Measurements from ENCODE around the gene HSD11B1.

HSD11B1 gene

DNA sequence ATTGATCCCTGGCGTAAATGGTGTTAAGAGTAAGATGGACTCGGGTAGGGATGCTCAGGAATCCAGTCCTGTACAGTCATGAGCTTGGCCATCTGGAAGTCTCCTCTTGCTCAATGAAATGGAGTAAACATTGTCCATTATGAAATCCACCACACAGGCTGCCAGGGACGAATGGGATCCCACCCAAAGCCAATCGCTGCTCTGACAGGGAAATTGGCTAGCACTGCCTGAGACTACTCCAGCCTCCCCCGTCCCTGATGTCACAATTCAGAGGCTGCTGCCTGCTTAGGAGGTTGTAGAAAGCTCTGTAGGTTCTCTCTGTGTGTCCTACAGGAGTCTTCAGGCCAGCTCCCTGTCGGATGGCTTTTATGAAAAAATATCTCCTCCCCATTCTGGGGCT, at the start of gene HSD11B1:
TSS of gene HSD11B1 (plus strand) at position 263 of the 400 bp plus-strand sequence. CDS start at position 360, 97 bp downstream.
- no peak for DNase-seq (ENCODE audit: low read depth in 1 of 2, low spot score in 1 of 2)

DNA sequence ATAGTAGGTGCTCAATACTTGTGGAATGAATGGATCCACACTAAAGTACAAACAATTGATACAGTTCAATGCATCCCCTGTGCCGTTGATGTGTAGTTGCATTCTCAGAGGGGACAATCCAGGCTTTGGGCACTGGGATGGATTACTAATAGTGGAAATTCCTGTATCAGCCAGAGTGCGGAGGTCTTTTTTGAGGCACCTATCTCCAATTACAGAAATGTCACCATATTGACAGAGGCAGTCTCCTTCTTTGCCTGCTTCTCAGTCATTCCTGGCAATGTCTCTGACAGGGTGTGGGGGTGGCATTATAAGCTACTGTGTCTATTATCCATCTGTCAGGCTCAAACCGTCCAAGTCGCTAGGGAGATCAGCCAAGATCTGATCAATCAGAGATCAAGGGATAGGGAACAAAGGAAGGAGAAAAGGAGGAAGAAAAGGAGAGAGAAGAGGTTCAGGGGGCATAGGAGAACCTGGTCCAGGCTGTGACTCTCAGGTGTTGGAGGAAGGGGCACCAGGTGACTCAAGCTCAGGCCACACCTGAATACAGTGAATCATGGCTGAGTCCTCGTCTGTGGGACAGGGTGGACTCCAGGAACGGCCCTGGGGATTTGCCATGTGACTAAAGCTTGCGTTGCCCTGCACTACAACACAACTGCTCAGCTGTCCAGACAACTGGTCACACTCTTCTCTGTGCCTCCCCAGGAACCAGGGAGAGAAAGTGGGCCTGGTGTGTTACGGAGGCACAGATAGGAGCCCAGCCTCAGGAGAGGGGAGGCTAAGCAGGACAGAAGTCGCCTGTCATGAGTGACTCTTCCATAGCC, 49.0 kb upstream of the HSD11B1 start:
- DNase-seq (ENCODE audit: low read depth in 1 of 2, low spot score in 1 of 2): no peak

GRCh38 chr1:209657140-209657879, 47.3 kb upstream of the HSD11B1 start:
- no peak for DNase-seq (ENCODE audit: low read depth in 1 of 2, low spot score in 1 of 2)

DNA sequence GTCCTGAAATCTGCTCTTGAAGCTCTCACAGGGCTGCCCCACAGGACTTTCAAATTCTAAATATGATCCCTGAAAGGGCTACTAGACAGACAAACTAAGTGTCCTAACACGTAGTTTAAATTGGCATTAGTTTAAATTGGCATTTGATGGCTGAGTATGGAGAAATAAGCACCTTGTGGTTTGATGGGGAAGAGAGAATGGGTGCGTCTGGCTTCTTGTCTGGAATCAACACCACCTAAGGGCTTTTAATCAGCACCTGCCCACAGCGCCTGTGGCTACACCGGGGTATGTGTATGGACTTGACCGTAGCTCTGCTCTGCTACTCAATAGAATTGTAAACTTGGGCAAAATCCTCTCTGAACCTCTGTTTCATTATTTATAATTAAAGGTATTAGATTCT, 46.7 kb upstream of the HSD11B1 start:
- no peak for DNase-seq (ENCODE audit: low read depth in 1 of 2, low spot score in 1 of 2)

DNA sequence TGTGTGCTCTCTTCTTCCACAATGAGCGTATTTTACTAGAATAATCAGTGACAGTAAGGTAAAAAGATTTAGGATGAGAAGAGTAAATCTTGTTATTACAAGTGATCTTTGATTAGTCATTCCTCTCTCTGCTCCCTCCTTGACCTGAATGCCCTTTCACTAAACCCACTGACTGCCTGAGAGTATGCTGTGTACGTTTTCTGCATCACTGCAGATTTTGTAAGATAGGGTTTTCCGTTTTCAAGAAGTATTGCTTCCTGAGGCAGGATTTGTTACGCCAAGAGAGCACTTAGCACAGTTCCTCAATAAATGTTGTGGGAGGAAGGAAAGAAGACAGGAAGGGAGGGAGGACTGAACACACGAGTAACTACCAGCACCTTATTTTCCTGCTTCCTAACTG, 44.7 kb upstream of the HSD11B1 start:
- no peak for DNase-seq (ENCODE audit: low read depth in 1 of 2, low spot score in 1 of 2)

GRCh38 chr1:209661071-209661470, 43.6 kb upstream of the HSD11B1 start:
- no peak for DNase-seq (ENCODE audit: low read depth in 1 of 2, low spot score in 1 of 2)

DNA sequence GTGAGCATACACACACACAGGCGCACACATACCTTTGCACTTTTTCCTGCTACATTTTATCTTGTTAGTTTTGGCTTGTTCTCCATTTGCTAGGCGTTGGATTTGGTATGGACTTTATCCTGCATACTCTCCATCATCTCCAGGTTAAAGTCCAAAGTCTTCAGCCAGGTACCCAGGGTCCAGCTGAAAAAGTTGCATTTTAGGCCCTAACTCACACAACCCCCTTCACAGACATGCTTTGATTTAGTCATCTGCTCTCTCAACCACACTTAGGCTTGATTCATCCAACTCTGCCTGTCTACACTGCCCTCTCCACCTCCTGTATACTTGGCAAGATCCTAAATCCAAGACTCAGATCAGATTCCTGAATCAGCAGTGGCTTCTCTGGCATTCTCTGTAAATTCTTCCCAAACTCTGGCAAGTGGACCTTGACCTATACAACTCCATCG, 41.7 kb upstream of the HSD11B1 start:
- DNase-seq (ENCODE audit: low read depth in 1 of 2, low spot score in 1 of 2): no peak

- DNase-seq (ENCODE audit: low read depth in 1 of 2, low spot score in 1 of 2): no peak
Observed at GRCh38 chr1:209667103-209667502, 37.5 kb upstream of the HSD11B1 start.

DNA sequence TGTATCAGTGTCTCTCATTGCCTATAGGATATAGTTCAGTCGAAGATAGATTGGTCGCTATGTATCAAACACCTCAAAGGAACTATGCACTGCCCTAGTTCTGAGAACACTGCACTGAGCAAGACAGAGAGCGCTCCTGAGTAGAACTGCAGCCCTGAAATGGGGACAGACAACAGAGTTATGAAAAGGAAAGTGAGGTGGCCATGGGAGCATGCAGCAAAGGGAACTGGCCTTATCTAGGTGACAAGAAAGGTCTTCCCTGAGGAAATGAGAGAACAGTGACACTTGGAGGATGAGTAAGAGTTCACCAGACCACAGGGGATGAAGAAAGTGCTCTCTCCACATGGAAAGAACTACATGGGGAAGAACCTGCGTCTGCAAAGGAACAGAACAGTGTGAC, 36.9 kb upstream of the HSD11B1 start:
- DNase-seq (ENCODE audit: low read depth in 1 of 2, low spot score in 1 of 2): no peak

GRCh38 chr1:209670441-209671082, 34.1 kb upstream of the HSD11B1 start:
- DNase-seq (ENCODE audit: low read depth in 1 of 2, low spot score in 1 of 2): no peak

- no peak for DNase-seq (ENCODE audit: low read depth in 1 of 2, low spot score in 1 of 2)
Observed at GRCh38 chr1:209672705-209673630, 31.7 kb upstream of the HSD11B1 start.

DNA sequence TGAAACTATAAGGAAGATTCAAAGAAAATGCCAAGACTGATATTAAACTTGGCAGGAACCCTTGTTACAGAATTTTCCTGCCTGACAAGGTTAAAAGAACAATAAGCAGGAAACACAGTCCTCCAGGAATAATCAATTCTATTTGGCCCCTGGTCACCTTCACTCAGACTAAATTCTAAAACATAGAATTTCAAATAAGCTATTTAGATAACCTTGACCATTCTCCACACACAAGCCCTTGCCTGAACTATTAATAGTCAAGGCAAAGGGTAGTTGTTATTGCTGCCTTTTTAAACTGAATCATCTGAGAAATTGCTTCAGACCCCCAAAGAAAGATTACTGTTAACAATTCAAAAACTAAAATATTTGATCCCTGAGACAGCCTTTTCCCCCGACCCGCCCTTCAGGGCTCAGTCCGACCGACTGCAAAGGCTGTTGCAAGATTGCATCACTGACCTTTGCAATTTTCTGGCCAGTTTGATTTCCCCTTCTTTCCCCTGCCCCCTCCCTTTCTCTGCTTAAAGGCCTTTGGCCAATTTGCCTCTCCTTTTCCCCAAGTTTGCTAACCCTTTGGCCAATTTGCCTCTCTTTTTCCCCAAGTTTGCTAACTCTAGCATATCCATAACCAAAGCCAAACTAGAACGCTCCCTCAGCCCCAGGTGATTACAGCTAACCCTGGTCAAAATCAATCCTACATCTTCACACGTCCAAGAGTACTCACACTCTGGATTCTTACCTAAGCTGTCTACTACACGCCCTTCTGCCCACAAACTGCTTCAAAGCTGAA, 30.8 kb upstream of the HSD11B1 start:
- no peak for DNase-seq (ENCODE audit: low read depth in 1 of 2, low spot score in 1 of 2)

GRCh38 chr1:209674957-209675564, 29.6 kb upstream of the HSD11B1 start, which contains the start of gene G0S2:
G0S2 (plus strand) TSS chr1:209675412; CDS start chr1:209675685, 273 bp downstream.
- DNase-seq (ENCODE audit: low read depth in 1 of 2, low spot score in 1 of 2): no peak

DNA sequence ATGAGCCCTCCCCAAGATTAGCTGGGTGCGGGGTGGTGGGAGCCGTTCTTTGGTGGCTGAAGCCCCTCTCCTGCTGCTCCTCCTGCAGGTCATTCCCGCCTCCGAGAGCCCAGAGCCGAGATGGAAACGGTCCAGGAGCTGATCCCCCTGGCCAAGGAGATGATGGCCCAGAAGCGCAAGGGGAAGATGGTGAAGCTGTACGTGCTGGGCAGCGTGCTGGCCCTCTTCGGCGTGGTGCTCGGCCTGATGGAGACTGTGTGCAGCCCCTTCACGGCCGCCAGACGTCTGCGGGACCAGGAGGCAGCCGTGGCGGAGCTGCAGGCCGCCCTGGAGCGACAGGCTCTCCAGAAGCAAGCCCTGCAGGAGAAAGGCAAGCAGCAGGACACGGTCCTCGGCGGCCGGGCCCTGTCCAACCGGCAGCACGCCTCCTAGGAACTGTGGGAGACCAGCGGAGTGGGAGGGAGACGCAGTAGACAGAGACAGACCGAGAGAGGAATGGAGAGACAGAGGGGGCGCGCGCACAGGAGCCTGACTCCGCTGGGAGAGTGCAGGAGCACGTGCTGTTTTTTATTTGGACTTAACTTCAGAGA, 29.0 kb upstream of the HSD11B1 start:
- no peak for DNase-seq (ENCODE audit: low read depth in 1 of 2, low spot score in 1 of 2)

DNA sequence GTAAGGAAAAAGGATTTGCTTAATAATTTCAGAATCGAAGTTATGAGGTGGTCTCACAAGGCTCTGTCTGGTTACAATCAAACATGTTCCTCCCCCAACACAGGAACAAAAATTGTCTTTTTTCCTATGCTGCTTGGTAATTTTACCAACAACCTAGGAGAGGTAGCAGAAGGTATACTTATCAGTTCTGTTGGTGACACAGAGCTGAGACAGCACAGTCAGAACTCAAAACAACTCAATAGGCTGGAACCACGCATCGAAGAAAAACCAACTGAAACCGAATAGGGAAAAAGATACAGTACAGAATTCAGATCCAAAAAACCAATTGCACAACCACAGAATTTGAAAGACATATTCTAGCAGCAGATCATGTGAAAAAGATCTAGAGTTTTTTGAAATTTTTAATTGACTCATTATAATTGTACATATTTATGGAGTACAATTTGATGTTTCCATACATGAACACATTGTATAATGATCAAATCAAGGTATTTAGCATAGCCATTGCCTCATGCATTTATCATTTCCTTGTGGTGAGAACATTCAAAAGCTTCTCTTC, 25.6 kb upstream of the HSD11B1 start:
- no peak for DNase-seq (ENCODE audit: low read depth in 1 of 2, low spot score in 1 of 2)

DNA sequence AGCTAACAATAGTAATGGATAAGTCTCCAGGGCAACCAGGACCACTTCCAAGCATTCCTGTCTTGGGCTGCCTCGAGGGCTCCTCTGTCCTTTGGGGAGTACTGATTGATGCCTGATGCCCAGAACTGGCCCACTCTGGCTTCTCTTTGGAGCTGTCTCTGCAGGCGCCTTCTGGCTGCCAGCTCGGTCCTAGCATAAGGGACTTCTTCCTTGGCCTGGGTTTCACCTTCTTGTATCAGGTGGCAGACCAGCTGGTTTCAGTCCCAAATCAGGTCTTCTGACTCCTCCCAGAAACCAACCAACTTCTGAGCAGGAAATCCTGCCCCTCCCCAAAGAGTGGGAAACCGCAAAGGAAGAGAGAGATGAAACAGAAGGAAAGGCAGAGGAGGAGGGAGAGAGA, 18.8 kb upstream of the HSD11B1 start:
- DNase-seq (ENCODE audit: low read depth in 1 of 2, low spot score in 1 of 2): no peak

DNA sequence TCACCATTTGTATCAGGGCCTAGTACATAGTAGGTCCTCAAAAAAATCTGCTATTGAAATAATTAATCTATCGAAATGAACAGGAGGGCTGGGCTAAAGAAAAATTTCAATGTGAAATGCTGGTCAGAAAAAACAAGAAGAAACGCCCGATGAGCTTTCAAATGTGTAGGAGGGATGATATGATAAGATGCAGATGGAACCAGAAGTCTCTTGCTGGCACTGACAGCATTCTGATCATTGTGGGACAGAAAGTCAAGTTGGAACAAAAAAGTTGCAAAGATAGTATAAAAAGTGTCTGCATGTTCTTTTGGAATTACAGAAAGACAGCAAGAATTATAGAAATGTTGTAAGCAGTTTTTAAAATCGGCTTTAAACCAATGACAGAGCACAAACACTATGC, 18.3 kb upstream of the HSD11B1 start:
- no peak for DNase-seq (ENCODE audit: low read depth in 1 of 2, low spot score in 1 of 2)

DNA sequence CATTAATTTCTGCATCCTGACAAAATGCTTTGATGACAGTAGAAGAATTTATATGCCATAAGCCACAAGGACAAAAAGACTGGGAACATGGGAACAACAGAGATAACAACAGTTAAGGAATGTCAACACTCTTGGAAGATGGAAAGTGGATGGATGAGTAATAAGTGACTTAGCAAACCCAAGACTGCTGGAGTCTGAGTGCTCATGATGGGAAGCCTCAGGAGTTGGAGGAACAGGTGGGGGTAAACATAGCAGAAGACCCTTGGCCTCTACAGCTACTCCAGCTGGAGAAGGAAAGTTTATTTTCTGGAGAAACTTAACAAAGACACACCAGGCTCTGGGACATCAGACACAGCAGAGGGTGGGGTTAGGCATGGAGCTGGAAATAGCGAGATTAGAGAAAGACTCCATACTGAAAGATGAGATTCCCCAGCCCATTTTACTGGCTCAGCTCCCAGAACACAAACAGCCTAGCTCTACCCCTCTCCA, 15.9 kb upstream of the HSD11B1 start:
- DNase-seq (ENCODE audit: low read depth in 1 of 2, low spot score in 1 of 2): no peak

GRCh38 chr1:209689477-209689876, 15.2 kb upstream of the HSD11B1 start:
- DNase-seq (ENCODE audit: low read depth in 1 of 2, low spot score in 1 of 2): no peak
